Ovary (tissue), 9 donors: ENCODE measurements around the gene AATK. TPM values are rescaled to one million over a fixed set of nuclear protein-coding genes. Genes with fewer than 3 reads are reported as not detected.

Experiments used
- DNase-seq, 5 donors: peaks; one replicate each; pipeline ENCODE4 v3.0.0-alpha.2; 2019 to 2020
- H3K27ac ChIP-seq, 2 donors: fragments of 200-600 bp; one replicate each; pipeline versions ENCODE4 v1.5.1 to v1.8.0; 2019 to 2022
- H3K27me3 ChIP-seq: fragments of 200-600 bp; one replicate; pipeline ENCODE4 v1.8.0; 2022
- H3K36me3 ChIP-seq: fragments of 200-600 bp; sonication (generic); one replicate; pipeline ENCODE4 v1.5.1; 2019
- H3K4me1 ChIP-seq: one replicate; pipeline ENCODE4 v1.8.1; 2013; ENCODE audit warnings: mild to moderate bottlenecking, moderate library complexity; ENCODE audit not compliant: insufficient read depth
- H3K4me3 ChIP-seq: fragments of 200-600 bp; sonication (generic); one replicate; pipeline ENCODE4 v1.5.1; 2017
- H3K9me3 ChIP-seq, 2 donors: fragments of 200-600 bp in 1 of 2; sonication (generic) in 1 of 2; one replicate each; pipeline versions ENCODE4 v1.5.1 to v1.8.1; 2013 to 2019; ENCODE audit warnings: mild to moderate bottlenecking in 1 of 2, moderate library complexity in 1 of 2
- EP300 ChIP-seq: sonication (generic); formaldehyde crosslinking; IDR thresholded peaks from one replicate; pipeline ENCODE4 v1.6.1; 2017; ENCODE audit warnings: antibody characterized with exemption
- POLR2A ChIP-seq: fragments of 450-650 bp; IDR thresholded peaks from one replicate; pipeline ENCODE4 v1.6.1; 2017; ENCODE audit warnings: antibody characterized with exemption, mild to moderate bottlenecking, moderate library complexity
- WGBS, 3 donors: extraction: QIAGEN DNeasy Blood & Tissue Kit in 1 of 3; methylation state at CpG; one replicate each; pipeline versions ENCODE4 v1.1.5 to v1.1.7; 2013 to 2017; 5-methylcytosine and 5-hydroxymethylcytosine counted together
- intact Hi-C, 4 donors: fragments of 100-400 bp; cut with DNase I; formaldehyde crosslinking; loops; one replicate each; pipeline versions ENCODE4 v1.11.0 to v1.15.1; 2022 to 2023
- polyA plus RNA-seq, 2 donors: library from polyadenylated mRNA; stranded (reverse); fragments of 200-250 nt in 1 of 2; fragments of 350-450 nt in 1 of 2; fragmentation: Illumina TruSeq in 1 of 2; extraction: RNeasy Lipid Tissue Mini Kit (QIAGEN cat#74804) in 1 of 2; gene quantifications; one replicate each; pipeline ENCODE4 v1.2.3, GENCODE V29; 2013 to 2014
- total RNA-seq, 7 donors: library from RNA; depleted of rRNA in 2 of 7; stranded (reverse); fragments of >200 nt in 2 of 7; fragmentation: NEBNext Ultra II Directional in 3 of 7; extraction: Animal tissue kit (Norgen Biotek cat#: 25700) in 3 of 7; gene quantifications; one replicate each; pipeline versions ENCODE4 v1.1.0 to v1.2.4, GENCODE V29; 2016 to 2023
- TF ChIP-seq, protein P1 (sequence below), 3 donors: fragments of 450-650 bp in 2 of 3; fragments of 200-600 bp in 1 of 3; IDR thresholded peaks; one replicate each; pipeline versions ENCODE4 v1.5.1 to v1.8.0; 2016 to 2022; ENCODE audit warnings: antibody characterized with exemption in 3 of 3, mild to moderate bottlenecking in 1 of 3
- donor health status: DM: no; HTN: no; CAD: no; lungs with moderate emphysema.
- donor health status: DM: no; HTN: no; CAD: no.
- donor health status: Bipolar disorder and iron deficiency.
- donor health status: DM: yes; HTN: yes; CAD: no.
- donor health status: DM: no; HTN: no; CAD: no.
- donor health status: DM: yes; HTN: yes; CAD: no.

The AATK gene
- total and polyA plus RNA-seq, 9 donors: 0.23 to 3.1 (median 1.5) TPM

DNA sequence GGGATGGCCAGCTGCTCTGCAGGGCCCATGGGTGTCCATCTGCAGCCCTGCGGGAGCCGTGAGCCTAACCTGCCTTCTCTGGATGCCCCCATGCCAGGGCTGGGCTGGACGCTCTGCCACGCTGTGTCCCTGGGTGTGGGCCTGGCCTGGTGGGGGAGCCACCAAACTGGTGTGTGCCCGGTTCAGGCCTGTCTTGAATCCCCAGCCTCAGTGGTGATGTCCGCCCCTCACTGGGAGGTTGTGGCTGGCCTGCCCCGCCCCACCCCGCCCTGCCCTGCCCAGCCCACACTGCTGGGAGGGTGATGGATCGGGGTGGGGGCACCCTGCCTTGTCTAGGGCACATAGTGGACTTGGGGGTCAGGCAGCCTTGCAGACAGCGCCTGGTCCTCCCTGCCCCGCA is 50.8 kb downstream of the AATK start:
- Histone ChIP-seq H3K36me3 (no peaks in the 10 kb centered on the region), H3K4me3 (no peak overlapping the region), H3K4me1 (peaks cover 3% of the 10 kb centered on the region), H3K27me3 (no peaks in the 10 kb centered on the region), H3K27ac (no peak overlapping the region), H3K9me3 (no peaks in the 10 kb centered on the region)
- 90 to 98% (median 95%) methylated on average over 7 to 11 of the region's 11 CpGs for WGBS, 3 donors
- no peak for DNase-seq
- intact Hi-C loops: no loop called here
- TF ChIP-seq, protein P1, sequence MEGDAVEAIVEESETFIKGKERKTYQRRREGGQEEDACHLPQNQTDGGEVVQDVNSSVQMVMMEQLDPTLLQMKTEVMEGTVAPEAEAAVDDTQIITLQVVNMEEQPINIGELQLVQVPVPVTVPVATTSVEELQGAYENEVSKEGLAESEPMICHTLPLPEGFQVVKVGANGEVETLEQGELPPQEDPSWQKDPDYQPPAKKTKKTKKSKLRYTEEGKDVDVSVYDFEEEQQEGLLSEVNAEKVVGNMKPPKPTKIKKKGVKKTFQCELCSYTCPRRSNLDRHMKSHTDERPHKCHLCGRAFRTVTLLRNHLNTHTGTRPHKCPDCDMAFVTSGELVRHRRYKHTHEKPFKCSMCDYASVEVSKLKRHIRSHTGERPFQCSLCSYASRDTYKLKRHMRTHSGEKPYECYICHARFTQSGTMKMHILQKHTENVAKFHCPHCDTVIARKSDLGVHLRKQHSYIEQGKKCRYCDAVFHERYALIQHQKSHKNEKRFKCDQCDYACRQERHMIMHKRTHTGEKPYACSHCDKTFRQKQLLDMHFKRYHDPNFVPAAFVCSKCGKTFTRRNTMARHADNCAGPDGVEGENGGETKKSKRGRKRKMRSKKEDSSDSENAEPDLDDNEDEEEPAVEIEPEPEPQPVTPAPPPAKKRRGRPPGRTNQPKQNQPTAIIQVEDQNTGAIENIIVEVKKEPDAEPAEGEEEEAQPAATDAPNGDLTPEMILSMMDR (IDR thresholded peaks at IDR 0.05): no peak
- TF ChIP-seq EP300: no peak
- no peak for TF ChIP-seq POLR2A

DNA sequence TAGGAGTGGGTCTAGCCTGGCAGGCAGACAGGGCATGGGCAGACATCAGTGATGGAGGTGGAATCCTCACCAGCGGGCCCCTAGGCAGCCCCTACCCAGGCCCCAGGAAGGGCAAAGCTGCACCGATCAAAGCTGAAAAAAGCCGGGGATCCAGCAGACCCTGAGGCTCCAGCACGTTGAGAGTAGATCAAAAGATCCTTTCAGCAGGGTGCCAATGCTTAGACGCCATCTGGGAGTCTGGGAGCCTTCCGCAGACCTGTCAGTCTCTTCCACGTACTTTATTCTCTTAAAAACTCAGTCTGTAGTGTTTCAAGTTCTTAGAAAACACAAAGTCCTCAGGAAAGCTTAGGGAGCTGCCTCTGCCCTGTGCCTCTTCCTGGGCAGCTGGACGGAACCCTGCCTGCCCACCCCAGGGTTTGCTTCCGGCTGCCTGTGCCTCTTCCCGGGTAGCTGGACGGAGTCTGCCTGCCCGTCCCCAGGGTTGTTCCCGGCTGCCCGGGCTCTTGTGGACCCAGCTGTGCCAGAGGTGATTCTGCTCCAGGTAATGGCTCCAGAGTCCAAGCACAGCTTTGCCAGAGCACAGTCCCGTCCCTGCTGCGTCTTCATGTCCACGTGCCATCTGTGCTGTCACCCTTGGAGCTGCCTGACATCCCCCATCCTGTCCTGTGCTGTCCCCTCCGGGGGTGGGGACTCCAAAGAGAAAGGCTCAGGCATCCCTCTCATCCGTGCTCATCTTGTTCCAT is 51.5 kb downstream of the AATK start:
- Histone ChIP-seq H3K36me3 (no peaks in the 10 kb centered on the region), H3K27me3 (no peaks in the 10 kb centered on the region), H3K27ac (no peak overlapping the region), H3K4me3 (no peak overlapping the region), H3K4me1 (peaks cover 2% of the 10 kb centered on the region), H3K9me3 (no peaks in the 10 kb centered on the region)
- DNase-seq: no peak
- TF ChIP-seq POLR2A (no peak), EP300 (no peak)
- TF ChIP-seq, protein P1 (IDR thresholded peaks at IDR 0.05): no peak
- intact Hi-C loops: no loop called here
- WGBS, 3 donors: 86 to 89% (median 88%) methylated on average over 19 of the region's 19 CpGs

DNA sequence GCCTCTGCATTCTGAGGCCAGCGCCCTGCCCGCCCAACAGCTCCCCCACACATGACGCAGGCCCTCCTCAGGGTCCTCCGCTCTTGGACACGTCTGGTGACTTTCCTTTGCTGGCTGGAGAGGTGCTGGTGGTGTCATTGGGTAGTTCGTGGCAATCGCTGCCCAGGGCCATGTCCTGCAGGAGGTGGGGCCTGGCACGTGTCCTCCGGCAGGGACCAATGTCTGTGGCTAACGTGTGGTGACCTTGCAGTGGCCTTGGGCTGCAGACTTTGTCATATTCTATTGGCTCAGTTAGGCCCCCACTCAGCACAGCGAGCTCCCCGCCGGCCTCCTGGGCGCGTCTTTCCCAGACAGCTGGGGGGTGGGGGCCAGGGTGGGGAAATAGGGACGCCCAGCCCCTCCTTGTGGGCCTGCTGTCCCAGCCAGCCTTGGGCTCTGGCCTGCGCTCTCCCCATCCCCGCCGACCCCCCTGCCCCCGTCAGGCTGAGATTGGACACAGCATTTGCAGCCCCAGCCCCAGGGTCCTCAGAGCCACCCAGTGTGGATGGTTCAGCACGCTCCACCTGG is 52.8 kb downstream of the AATK start:
- intact Hi-C loops: no loop called here
- 82 to 89% (median 83%) methylated on average over 12 to 21 of the region's 21 CpGs for WGBS, 3 donors
- Histone ChIP-seq H3K4me3 (no peak overlapping the region), H3K4me1 (no peaks in the 10 kb centered on the region), H3K27me3 (no peaks in the 10 kb centered on the region), H3K9me3 (no peaks in the 10 kb centered on the region), H3K36me3 (no peaks in the 10 kb centered on the region), H3K27ac (no peak overlapping the region)
- no peak for DNase-seq
- TF ChIP-seq, protein P1 (IDR thresholded peaks at IDR 0.05): no peak
- no peak for TF ChIP-seq EP300
- TF ChIP-seq POLR2A: no peak

DNA sequence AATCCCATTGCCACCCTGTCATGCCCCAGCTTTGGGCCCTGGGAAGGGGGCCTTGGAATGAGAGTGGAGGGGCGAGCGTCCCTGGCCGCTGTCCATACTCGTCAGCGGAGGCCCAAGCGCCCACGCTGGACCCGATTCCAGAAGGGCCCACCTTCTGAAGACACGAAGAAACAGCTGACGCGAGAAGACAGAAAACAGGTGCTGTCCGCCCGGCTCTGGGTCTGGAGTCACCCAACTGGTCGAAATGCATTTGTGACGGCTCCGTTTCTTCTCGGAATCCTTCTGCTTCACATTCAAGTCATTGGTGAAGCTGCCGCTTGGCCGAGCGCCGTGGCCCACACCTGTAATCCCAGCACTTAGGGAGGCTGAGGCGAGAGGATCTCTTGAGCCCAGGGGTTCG is 53.6 kb downstream of the AATK start:
- Histone ChIP-seq H3K27me3 (no peaks in the 10 kb centered on the region), H3K4me3 (no peak overlapping the region), H3K27ac (no peak overlapping the region), H3K4me1 (no peaks in the 10 kb centered on the region), H3K9me3 (no peaks in the 10 kb centered on the region), H3K36me3 (no peaks in the 10 kb centered on the region)
- no peak for DNase-seq
- intact Hi-C loops: no loop called here
- 91 to 96% (median 93%) methylated on average over 23 of the region's 23 CpGs for WGBS, 3 donors
- no peak for TF ChIP-seq EP300
- TF ChIP-seq POLR2A: no peak
- TF ChIP-seq, protein P1 (IDR thresholded peaks at IDR 0.05): no peak
